Lower lobe of right lung (tissue), 2 donors: Measurements from ENCODE around the gene PTGES2. TPM values are rescaled to one million over a fixed set of nuclear protein-coding genes. Genes with fewer than 3 reads are reported as not detected.

Source experiments
- ATAC-seq, 2 donors: fragments of 200-7000 bp; cut with Tn5 transposase; one replicate each; pipeline ENCODE4 v1.9.1; 2020 to 2022; ENCODE audit warnings: mild to moderate bottlenecking in 2 of 2, moderate library complexity in 2 of 2
- DNase-seq: peaks from one replicate; pipeline ENCODE4 v3.0.0-alpha.2; 2020
- H3K27ac ChIP-seq: fragments of 200-600 bp; one replicate; pipeline ENCODE4 v1.8.0; 2022
- H3K27me3 ChIP-seq: fragments of 200-600 bp; one replicate; pipeline ENCODE4 v1.8.0; 2022; ENCODE audit warnings: low read depth
- H3K36me3 ChIP-seq: fragments of 200-600 bp; one replicate; pipeline ENCODE4 v1.8.0; 2022; ENCODE audit warnings: mild to moderate bottlenecking
- H3K4me1 ChIP-seq: fragments of 200-600 bp; one replicate; pipeline ENCODE4 v1.8.0; 2022
- H3K4me3 ChIP-seq: fragments of 200-600 bp; one replicate; pipeline ENCODE4 v1.8.0; 2022; ENCODE audit warnings: mild to moderate bottlenecking
- H3K9me3 ChIP-seq: fragments of 200-600 bp; one replicate; pipeline ENCODE4 v1.8.0; 2022
- intact Hi-C: fragments of 100-400 bp; cut with DNase I; formaldehyde crosslinking; loops from one replicate; pipeline ENCODE4 v1.11.0; 2022
- total RNA-seq: library from RNA; stranded (reverse); fragmentation: NEBNext Ultra II Directional; extraction: Animal tissue kit (Norgen Biotek cat#: 25700); gene quantifications from one replicate; pipeline ENCODE4 v1.2.1, GENCODE V29; 2021
- TF ChIP-seq, protein P1 (sequence below): fragments of 200-600 bp; IDR thresholded peaks from one replicate; pipeline ENCODE4 v1.8.0; 2022; ENCODE audit warnings: antibody characterized with exemption, mild to moderate bottlenecking
- donor health status: DM: no; HTN: yes; CAD: no; lungs with severe emphysema.

Gene PTGES2
- total RNA-seq, 1 donor from 2014 or later = 30.6 TPM

DNA sequence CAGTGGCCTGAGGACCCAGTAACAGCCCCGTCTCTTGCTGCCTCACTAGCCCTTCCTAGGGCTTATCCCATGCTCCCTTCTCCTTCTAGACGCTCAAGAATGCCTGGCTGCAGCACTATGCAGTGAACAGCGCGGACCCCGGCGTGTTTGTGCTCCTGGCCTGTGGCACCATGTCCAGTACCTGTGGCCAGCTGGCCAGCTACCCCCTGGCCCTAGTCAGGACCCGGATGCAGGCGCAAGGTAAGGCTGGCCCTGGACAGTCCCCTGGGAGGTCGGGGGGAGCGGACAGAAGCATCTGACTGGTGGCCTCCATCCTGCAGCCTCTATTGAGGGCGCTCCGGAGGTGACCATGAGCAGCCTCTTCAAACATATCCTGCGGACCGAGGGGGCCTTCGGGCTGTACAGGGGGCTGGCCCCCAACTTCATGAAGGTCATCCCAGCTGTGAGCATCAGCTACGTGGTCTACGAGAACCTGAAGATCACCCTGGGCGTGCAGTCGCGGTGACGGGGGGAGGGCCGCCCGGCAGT lies 20.5 kb downstream of the PTGES2 start:
- TF ChIP-seq, protein P1, sequence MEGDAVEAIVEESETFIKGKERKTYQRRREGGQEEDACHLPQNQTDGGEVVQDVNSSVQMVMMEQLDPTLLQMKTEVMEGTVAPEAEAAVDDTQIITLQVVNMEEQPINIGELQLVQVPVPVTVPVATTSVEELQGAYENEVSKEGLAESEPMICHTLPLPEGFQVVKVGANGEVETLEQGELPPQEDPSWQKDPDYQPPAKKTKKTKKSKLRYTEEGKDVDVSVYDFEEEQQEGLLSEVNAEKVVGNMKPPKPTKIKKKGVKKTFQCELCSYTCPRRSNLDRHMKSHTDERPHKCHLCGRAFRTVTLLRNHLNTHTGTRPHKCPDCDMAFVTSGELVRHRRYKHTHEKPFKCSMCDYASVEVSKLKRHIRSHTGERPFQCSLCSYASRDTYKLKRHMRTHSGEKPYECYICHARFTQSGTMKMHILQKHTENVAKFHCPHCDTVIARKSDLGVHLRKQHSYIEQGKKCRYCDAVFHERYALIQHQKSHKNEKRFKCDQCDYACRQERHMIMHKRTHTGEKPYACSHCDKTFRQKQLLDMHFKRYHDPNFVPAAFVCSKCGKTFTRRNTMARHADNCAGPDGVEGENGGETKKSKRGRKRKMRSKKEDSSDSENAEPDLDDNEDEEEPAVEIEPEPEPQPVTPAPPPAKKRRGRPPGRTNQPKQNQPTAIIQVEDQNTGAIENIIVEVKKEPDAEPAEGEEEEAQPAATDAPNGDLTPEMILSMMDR = no peak
- ATAC-seq = peak in 1 of 2 donors; percentile 9
- Histone ChIP-seq H3K4me1 (peaks cover 27% of the 10 kb centered on the region), H3K4me3 (no peak overlapping the region), H3K27ac (no peak overlapping the region), H3K36me3 (peaks cover 79% of the 10 kb centered on the region), H3K9me3 (no peaks in the 10 kb centered on the region), H3K27me3 (no peaks in the 10 kb centered on the region)
- intact Hi-C loops = no loop called here
- peak; percentile 43 for DNase-seq

DNA sequence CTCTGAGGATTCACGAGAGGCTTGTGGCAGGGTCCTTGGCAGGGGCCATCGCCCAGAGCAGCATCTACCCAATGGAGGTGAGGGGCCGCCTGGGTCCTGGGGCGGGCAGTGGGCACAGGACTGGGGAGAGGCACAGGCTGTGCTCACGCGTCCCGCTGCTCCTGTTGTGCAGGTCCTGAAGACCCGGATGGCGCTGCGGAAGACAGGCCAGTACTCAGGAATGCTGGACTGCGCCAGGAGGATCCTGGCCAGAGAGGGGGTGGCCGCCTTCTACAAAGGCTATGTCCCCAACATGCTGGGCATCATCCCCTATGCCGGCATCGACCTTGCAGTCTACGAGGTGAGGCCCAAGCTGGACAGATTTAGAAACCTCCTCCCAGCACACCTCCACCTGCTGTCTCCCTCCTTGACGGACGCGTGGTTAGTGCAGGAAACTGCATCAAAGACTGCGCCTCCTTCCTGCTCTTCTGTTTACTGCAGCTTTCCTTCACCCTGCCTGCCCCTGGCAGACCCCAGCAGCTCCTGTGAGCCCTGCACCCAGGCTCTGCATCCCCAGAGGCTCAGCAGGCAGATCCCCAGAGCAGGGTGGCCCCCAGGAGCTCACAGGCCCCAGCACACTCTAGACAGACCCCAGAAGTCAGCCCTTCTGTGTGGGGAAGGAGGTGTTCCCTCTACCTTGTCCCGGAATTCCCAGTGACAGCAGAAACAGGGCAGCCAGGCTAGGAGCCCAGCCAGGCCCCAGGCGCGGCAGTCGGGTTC lies 21.2 kb downstream of the PTGES2 start:
- TF ChIP-seq, protein P1 = no peak
- DNase-seq = peak; percentile 44
- peaks cover 86% of the 10 kb centered on the region for H3K36me3 ChIP-seq
- intact Hi-C loops = no loop called here
- H3K9me3 ChIP-seq = no peaks in the 10 kb centered on the region
- no peak overlapping the region for H3K27ac ChIP-seq
- no peak overlapping the region for H3K4me3 ChIP-seq
- no peaks in the 10 kb centered on the region for H3K27me3 ChIP-seq
- no peak for ATAC-seq
- H3K4me1 ChIP-seq = peaks cover 34% of the 10 kb centered on the region

DNA sequence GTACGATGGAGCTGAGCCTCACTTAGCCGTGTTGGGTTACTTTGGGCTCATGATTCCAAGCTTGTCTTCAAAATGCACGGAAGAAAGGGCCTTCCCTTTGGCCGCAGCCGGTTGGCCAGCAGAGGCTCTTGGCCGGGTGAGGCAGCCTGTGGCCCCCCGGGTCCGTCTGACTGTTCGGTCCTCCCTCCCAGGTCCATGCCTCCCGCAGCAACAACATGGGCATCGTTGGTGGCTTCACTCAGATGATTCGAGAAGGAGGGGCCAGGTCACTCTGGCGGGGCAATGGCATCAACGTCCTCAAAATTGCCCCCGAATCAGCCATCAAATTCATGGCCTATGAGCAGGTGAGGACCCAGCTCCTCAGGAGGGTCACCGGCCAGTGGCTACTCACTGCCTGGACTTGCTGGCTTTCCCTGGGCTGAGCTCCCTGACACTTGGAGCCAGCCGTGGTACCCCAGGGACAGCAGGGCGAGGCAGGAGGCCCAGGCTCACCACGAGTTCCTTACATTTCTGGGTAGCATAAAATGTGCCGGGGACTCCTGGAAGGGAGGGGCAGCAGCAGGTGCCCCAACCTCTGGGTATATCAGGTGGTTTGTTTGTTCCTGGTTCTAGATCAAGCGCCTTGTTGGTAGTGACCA lies 21.9 kb downstream of the PTGES2 start:
- intact Hi-C loops = no loop called here
- ATAC-seq (no peak), DNase-seq (peak; percentile 28)
- Histone ChIP-seq H3K36me3 (peaks cover 90% of the 10 kb centered on the region), H3K9me3 (no peaks in the 10 kb centered on the region), H3K4me1 (peaks cover 41% of the 10 kb centered on the region), H3K4me3 (no peak overlapping the region), H3K27me3 (no peaks in the 10 kb centered on the region), H3K27ac (no peak overlapping the region)
- TF ChIP-seq, protein P1 = no peak

- TF ChIP-seq, protein P1 = no peak
- peak; percentile 17 for DNase-seq
- peaks cover 82% of the 10 kb centered on the region for H3K36me3 ChIP-seq
- H3K27ac ChIP-seq = peak overlapping the region; percentile 9
- intact Hi-C loops = no loop called here
- ATAC-seq = no peak
- H3K9me3 ChIP-seq = no peaks in the 10 kb centered on the region
- no peaks in the 10 kb centered on the region for H3K27me3 ChIP-seq
- peaks cover 55% of the 10 kb centered on the region for H3K4me1 ChIP-seq
- no peak overlapping the region for H3K4me3 ChIP-seq
These were observed 23.3 kb downstream of the PTGES2 start for GRCh38 chr9:128104171-128104618.

DNA sequence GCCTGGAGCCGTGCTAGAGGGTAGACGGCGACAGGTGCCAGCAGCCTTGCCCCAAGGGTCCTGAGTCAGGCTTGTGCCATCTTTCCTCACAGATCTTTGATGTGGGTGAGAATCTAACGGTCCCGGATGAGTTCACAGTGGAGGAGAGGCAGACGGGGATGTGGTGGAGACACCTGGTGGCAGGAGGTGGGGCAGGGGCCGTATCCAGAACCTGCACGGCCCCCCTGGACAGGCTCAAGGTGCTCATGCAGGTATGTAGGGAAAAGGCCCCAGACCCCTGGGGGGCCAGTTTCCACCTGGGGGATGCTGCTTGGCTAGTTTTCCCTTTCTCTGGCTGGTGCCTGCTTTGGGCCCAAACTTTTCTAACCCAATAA lies 24.0 kb downstream of the PTGES2 start:
- DNase-seq (peak; percentile 41), ATAC-seq (no peak)
- Histone ChIP-seq H3K27ac (peak overlapping the region; percentile 9), H3K4me1 (peaks cover 60% of the 10 kb centered on the region), H3K9me3 (no peaks in the 10 kb centered on the region), H3K27me3 (no peaks in the 10 kb centered on the region), H3K4me3 (no peak overlapping the region), H3K36me3 (peaks cover 77% of the 10 kb centered on the region)
- intact Hi-C loops = no loop called here
- TF ChIP-seq, protein P1 = no peak
